ENCODE results near the gene NDUFAF2. TPM values are rescaled to one million over a fixed set of nuclear protein-coding genes. Genes with fewer than 3 reads are reported as not detected.
"Not testable (repeated sequence)": the region's sequence is repeated elsewhere in the genome, so short reads cannot be mapped to it uniquely, and the experiment has no call there.

NDUFAF2 gene
- total and polyA plus RNA-seq, 2 experiments from 2014 or later: 28.8 to 51.2 TPM

- Histone ChIP-seq H3K4me3 (no peak overlapping the region), H3K4me1 (ENCODE audit: low read depth) (peaks cover 8% of the 10 kb centered on the region), H3K27ac (no peak overlapping the region), H3K27me3 (no peaks in the 10 kb centered on the region), H3K36me3 (no peaks in the 10 kb centered on the region), H3K9me3 (ENCODE audit: low read depth) (no peaks in the 10 kb centered on the region)
- no peak for TF ChIP-seq CTCF (IDR thresholded peaks at IDR 0.05; ENCODE audit: low read depth, low read length)
- DNase-seq (ENCODE audit: low read depth in 1 of 2, low spot score in 1 of 2): no peak
Observed at GRCh38 chr5:61029456-61030162, 84.6 kb downstream of the NDUFAF2 start.

- H3K4me3 ChIP-seq: no peak overlapping the region
- H3K27me3 ChIP-seq: no peaks in the 10 kb centered on the region
- no peaks in the 10 kb centered on the region for H3K9me3 ChIP-seq (ENCODE audit: low read depth)
- no peak overlapping the region for H3K27ac ChIP-seq
- no peak for DNase-seq (ENCODE audit: low read depth in 1 of 2, low spot score in 1 of 2)
- H3K36me3 ChIP-seq: no peaks in the 10 kb centered on the region
- TF ChIP-seq CTCF (IDR thresholded peaks at IDR 0.05; ENCODE audit: low read depth, low read length): no peak
- peaks cover 8% of the 10 kb centered on the region for H3K4me1 ChIP-seq (ENCODE audit: low read depth)
Observed at GRCh38 chr5:61030163-61030482, 85.1 kb downstream of the NDUFAF2 start.

GRCh38 chr5:61031301-61031700 is 86.3 kb downstream of the NDUFAF2 start:
- H3K9me3 ChIP-seq (ENCODE audit: low read depth); H3K36me3 ChIP-seq; H3K27ac ChIP-seq; DNase-seq (ENCODE audit: low read depth in 1 of 2, low spot score in 1 of 2); H3K4me3 ChIP-seq; H3K4me1 ChIP-seq (ENCODE audit: low read depth); H3K27me3 ChIP-seq: not testable (repeated sequence)

- no peaks in the 10 kb centered on the region for H3K36me3 ChIP-seq
- DNase-seq (ENCODE audit: low read depth in 1 of 2, low spot score in 1 of 2): no peak
- no peaks in the 10 kb centered on the region for H3K9me3 ChIP-seq (ENCODE audit: low read depth)
- H3K27ac ChIP-seq: no peak overlapping the region
- H3K4me3 ChIP-seq: no peak overlapping the region
- H3K27me3 ChIP-seq: no peaks in the 10 kb centered on the region
- H3K4me1 ChIP-seq (ENCODE audit: low read depth): no peaks in the 10 kb centered on the region
- no peak for TF ChIP-seq CTCF (IDR thresholded peaks at IDR 0.05; ENCODE audit: low read depth, low read length)
Observed at GRCh38 chr5:61044545-61044944, 99.5 kb downstream of the NDUFAF2 start.

GRCh38 chr5:61047346-61047745 is 102.3 kb downstream of the NDUFAF2 start:
- no peak overlapping the region for H3K27ac ChIP-seq
- no peaks in the 10 kb centered on the region for H3K9me3 ChIP-seq (ENCODE audit: low read depth)
- no peaks in the 10 kb centered on the region for H3K27me3 ChIP-seq
- DNase-seq (ENCODE audit: low read depth in 1 of 2, low spot score in 1 of 2): no peak
- no peak for TF ChIP-seq CTCF (IDR thresholded peaks at IDR 0.05; ENCODE audit: low read depth, low read length)
- H3K36me3 ChIP-seq: no peaks in the 10 kb centered on the region
- no peak overlapping the region for H3K4me3 ChIP-seq
- H3K4me1 ChIP-seq (ENCODE audit: low read depth): no peaks in the 10 kb centered on the region

GRCh38 chr5:61048534-61048933 is 103.5 kb downstream of the NDUFAF2 start:
- Histone ChIP-seq H3K9me3 (ENCODE audit: low read depth) (no peaks in the 10 kb centered on the region), H3K4me1 (ENCODE audit: low read depth) (no peaks in the 10 kb centered on the region), H3K27me3 (no peaks in the 10 kb centered on the region), H3K27ac (no peak overlapping the region), H3K4me3 (no peak overlapping the region), H3K36me3 (no peaks in the 10 kb centered on the region)
- peak in 1 of 2 donors; percentile 30 for DNase-seq (ENCODE audit: low read depth in 1 of 2, low spot score in 1 of 2)
- TF ChIP-seq CTCF (IDR thresholded peaks at IDR 0.05; ENCODE audit: low read depth, low read length): no peak
